Measurements from ENCODE around the gene GCLM. TPM values are rescaled to one million over a fixed set of nuclear protein-coding genes. Genes with fewer than 3 reads are reported as not detected.

Gene GCLM
- total RNA-seq = 4.2 and 7.8 TPM in 2 replicates

GRCh38 chr1:93909146-93910050, at the start of gene GCLM:
Gene GCLM, minus strand, starts transcription at chr1:93909430. Its CDS starts 267 bp downstream, at chr1:93909163.

GRCh38 chr1:93878889-93879586, 30.2 kb downstream of the GCLM start, which contains the start of gene DNTTIP2:
Gene DNTTIP2, minus strand, starts transcription at chr1:93879206. Its CDS starts 58 bp downstream, at chr1:93879148.

Other genes with a start within 250 kb of the GCLM start
- gene BCAR3, start 227.6 kb downstream of the GCLM start, total RNA-seq = 60.6 and 74.8 TPM in 2 replicates
- gene DNTTIP2, start 30.2 kb downstream of the GCLM start, total RNA-seq = 12.2 and 27.7 TPM in 2 replicates
- gene ABCA4, start 211.7 kb upstream of the GCLM start, total RNA-seq = under 0.01 and 0.89 TPM in 2 replicates

Data from mesangial cell (primary cell).